ENCODE results near the gene RALGPS1.

The RALGPS1 gene

GRCh38 chr9:127189628-127190027, 275.0 kb downstream of the RALGPS1 start:
- no peak for DNase-seq (ENCODE audit: low read depth)

GRCh38 chr9:127192744-127193143, 278.2 kb downstream of the RALGPS1 start:
- DNase-seq (ENCODE audit: low read depth), result no peak

- DNase-seq (ENCODE audit: low read depth), result no peak
These were observed 278.9 kb downstream of the RALGPS1 start for GRCh38 chr9:127193483-127193882.

- no peak for DNase-seq (ENCODE audit: low read depth)
These were observed 280.5 kb downstream of the RALGPS1 start for GRCh38 chr9:127194881-127195713.

GRCh38 chr9:127195976-127196825, 281.6 kb downstream of the RALGPS1 start:
- DNase-seq (ENCODE audit: low read depth), result no peak

GRCh38 chr9:127196826-127197145, 282.2 kb downstream of the RALGPS1 start:
- DNase-seq (ENCODE audit: low read depth), result no peak

GRCh38 chr9:127197186-127197860, 282.7 kb downstream of the RALGPS1 start:
- no peak for DNase-seq (ENCODE audit: low read depth)

- DNase-seq (ENCODE audit: low read depth), result no peak
These were observed 283.4 kb downstream of the RALGPS1 start for GRCh38 chr9:127197861-127198430.

- DNase-seq (ENCODE audit: low read depth), result no peak
These were observed 284.0 kb downstream of the RALGPS1 start for GRCh38 chr9:127198587-127198986.

- no peak for DNase-seq (ENCODE audit: low read depth)
These were observed 284.6 kb downstream of the RALGPS1 start for GRCh38 chr9:127199001-127199791.

GRCh38 chr9:127200106-127200862, 285.7 kb downstream of the RALGPS1 start:
- DNase-seq (ENCODE audit: low read depth), result no peak

- DNase-seq (ENCODE audit: low read depth), result no peak
These were observed 286.5 kb downstream of the RALGPS1 start for GRCh38 chr9:127201071-127201541.

GRCh38 chr9:127201731-127202130, 287.1 kb downstream of the RALGPS1 start:
- no peak for DNase-seq (ENCODE audit: low read depth)

GRCh38 chr9:127202461-127203169, 288.0 kb downstream of the RALGPS1 start:
- DNase-seq (ENCODE audit: low read depth), result no peak

- DNase-seq (ENCODE audit: low read depth), result no peak
These were observed 289.2 kb downstream of the RALGPS1 start for GRCh38 chr9:127203681-127204327.

GRCh38 chr9:127204771-127205470, 290.3 kb downstream of the RALGPS1 start:
- no peak for DNase-seq (ENCODE audit: low read depth)

GRCh38 chr9:127205952-127206351, 291.4 kb downstream of the RALGPS1 start:
- no peak for DNase-seq (ENCODE audit: low read depth)

GRCh38 chr9:127206666-127207065, 292.1 kb downstream of the RALGPS1 start:
- no peak for DNase-seq (ENCODE audit: low read depth)

Measured in non-pigmented ciliary epithelial cell (primary cell).